ENCODE measurements around the gene RCOR1.
"Not testable (repeated sequence)": the region's sequence is repeated elsewhere in the genome, so short reads cannot be mapped to it uniquely, and the experiment has no call there.

Gene RCOR1

DNA sequence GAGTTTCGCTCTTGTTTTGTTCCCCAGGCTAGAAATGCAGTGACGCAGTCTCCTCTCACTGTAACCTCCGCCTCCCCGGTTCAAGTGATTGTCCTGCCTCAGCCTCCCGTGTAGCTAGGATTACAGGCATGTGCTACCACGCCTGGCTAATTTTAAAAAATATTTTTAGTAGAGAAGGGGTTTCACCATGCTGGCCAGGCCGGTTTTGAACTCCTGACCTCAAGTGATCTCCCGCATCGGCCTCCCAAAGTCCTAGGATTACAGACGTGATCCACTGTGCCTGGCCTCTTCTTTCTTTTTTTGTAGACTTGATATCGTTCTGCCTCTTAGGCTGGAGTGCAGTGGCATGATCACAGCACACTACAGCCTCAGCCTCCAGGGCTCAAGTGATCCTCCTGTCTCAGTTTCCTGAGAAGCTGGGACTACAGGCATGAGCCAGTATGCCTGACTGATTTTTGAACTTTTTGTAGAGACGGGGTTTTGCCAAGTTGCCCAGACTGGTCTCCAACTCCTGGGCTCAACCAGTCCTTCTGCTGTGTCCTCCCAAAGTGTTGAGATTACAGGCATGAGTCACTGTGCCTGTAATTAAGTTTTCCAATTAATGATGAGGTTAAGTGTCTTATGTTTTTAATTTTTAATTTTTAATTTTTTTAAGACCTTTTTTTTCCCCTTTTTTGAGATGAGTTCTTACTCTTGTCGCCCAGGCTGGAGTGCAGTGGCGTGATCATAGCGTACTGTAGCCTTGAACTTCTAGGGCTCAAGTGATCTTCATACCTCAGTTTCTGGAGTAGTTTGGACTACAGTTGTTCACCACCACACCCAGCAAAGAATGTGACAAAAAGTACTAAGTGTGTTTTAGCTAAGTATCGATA is 10.2 kb downstream of the RCOR1 start:
- H3K9me3 ChIP-seq (ENCODE audit: control insufficient read depth in 1 of 2, low read length in 2 of 2): no peaks in the 10 kb centered on the region
- no peaks in the 10 kb centered on the region for H3K27me3 ChIP-seq (ENCODE audit: low read depth, low read length)
- peaks cover 0 to 15% of the 10 kb centered on the region in 2 donors for H3K4me1 ChIP-seq (ENCODE audit: control insufficient read depth in 1 of 2, insufficient read depth in 2 of 2, low read length in 2 of 2)
- no peak overlapping the region for H3K27ac ChIP-seq (ENCODE audit: low read length)
- H3K36me3 ChIP-seq (ENCODE audit: control insufficient read depth in 1 of 2, insufficient read depth in 2 of 2, low read length in 2 of 2): no peaks in the 10 kb centered on the region
- no peak overlapping the region for H3K4me3 ChIP-seq (ENCODE audit: low read depth in 1 of 2, low read length in 2 of 2)

DNA sequence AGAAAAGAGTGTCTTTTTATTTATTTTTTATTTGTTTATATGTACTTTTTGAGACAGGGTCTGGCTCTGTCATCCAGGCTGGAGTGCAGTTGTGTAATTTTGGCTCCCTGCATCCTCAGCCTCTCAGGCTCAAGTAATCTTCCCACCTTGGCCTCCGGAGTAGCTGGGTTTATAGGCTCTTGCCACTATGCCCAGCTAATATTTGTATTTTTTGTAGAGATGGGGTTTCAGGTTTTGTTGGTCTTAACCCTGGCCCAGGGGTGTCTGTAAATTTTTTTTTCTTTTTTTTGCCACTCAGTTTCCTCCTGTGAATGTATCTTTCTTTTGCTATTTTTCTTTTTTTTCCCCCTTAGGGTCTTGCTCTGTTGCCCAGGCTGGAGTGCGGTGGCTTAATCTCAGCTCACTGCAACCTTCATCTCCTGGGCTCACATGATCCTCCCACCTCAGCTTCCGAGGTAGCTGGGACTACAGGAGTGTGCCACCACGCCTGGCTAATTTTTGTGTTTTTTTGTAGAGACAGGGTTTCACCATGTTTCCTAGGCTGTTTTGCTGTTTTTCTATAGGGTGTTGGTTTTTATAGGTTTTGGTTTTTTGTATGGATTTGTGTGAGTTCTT is 11.0 kb downstream of the RCOR1 start:
- H3K27ac ChIP-seq (ENCODE audit: low read length): no peak overlapping the region
- no peaks in the 10 kb centered on the region for H3K36me3 ChIP-seq (ENCODE audit: control insufficient read depth in 1 of 2, insufficient read depth in 2 of 2, low read length in 2 of 2)
- no peak overlapping the region for H3K4me3 ChIP-seq (ENCODE audit: low read depth in 1 of 2, low read length in 2 of 2)
- no peaks in the 10 kb centered on the region for H3K27me3 ChIP-seq (ENCODE audit: low read depth, low read length)
- no peaks in the 10 kb centered on the region for H3K9me3 ChIP-seq (ENCODE audit: control insufficient read depth in 1 of 2, low read length in 2 of 2)
- peaks cover 0 to 15% of the 10 kb centered on the region in 2 donors for H3K4me1 ChIP-seq (ENCODE audit: control insufficient read depth in 1 of 2, insufficient read depth in 2 of 2, low read length in 2 of 2)

DNA sequence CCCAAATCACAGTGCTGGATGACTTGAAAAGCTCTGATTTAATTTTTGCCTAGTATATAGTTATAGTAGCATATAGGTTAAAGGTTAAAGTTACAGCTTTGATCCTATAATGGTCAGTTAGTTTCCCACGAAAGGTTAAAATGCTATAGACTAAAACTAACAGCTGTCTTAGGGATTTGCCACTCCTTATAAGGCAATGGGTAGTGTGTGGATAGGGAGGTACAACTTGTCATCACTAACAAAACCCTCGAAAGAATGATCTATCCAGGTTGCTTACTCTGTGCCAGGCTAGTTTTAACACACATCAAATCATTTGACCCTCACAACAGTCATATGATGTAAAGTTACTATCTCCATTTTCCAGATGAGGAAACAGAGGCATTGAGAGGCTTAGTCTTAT is 11.7 kb downstream of the RCOR1 start:
- peaks cover 0 to 15% of the 10 kb centered on the region in 2 donors for H3K4me1 ChIP-seq (ENCODE audit: control insufficient read depth in 1 of 2, insufficient read depth in 2 of 2, low read length in 2 of 2)
- no peaks in the 10 kb centered on the region for H3K9me3 ChIP-seq (ENCODE audit: control insufficient read depth in 1 of 2, low read length in 2 of 2)
- no peak overlapping the region for H3K27ac ChIP-seq (ENCODE audit: low read length)
- no peak overlapping the region for H3K4me3 ChIP-seq (ENCODE audit: low read depth in 1 of 2, low read length in 2 of 2)
- H3K36me3 ChIP-seq (ENCODE audit: control insufficient read depth in 1 of 2, insufficient read depth in 2 of 2, low read length in 2 of 2): no peaks in the 10 kb centered on the region
- H3K27me3 ChIP-seq (ENCODE audit: low read depth, low read length): no peaks in the 10 kb centered on the region

DNA sequence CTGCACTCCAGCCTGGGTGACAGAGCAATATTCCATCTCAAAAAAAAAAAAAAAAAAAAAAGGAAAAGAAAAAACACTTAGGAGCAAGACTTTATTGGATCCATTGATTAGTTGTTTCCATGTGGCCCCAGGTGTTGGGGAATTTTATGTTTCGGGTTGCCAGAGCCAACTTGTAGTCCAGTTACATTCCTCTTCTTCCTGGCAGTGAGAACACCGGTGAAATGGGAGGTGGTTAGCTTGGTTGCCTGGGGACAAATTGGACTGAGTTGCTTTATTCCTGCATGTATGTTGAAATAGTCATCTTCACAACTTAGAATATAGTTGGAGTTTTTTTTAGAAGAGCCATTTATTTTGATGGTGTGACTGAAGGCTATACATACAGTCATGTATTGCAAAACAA is 12.6 kb downstream of the RCOR1 start:
- Histone ChIP-seq H3K9me3 (ENCODE audit: control insufficient read depth in 1 of 2, low read length in 2 of 2) (no peaks in the 10 kb centered on the region), H3K4me1 (ENCODE audit: control insufficient read depth in 1 of 2, insufficient read depth in 2 of 2, low read length in 2 of 2) (peaks cover 0 to 15% of the 10 kb centered on the region in 2 donors), H3K36me3 (ENCODE audit: control insufficient read depth in 1 of 2, insufficient read depth in 2 of 2, low read length in 2 of 2) (no peaks in the 10 kb centered on the region), H3K27ac (ENCODE audit: low read length) (no peak overlapping the region), H3K4me3 (ENCODE audit: low read depth in 1 of 2, low read length in 2 of 2) (no peak overlapping the region), H3K27me3 (ENCODE audit: low read depth, low read length) (no peaks in the 10 kb centered on the region)

DNA sequence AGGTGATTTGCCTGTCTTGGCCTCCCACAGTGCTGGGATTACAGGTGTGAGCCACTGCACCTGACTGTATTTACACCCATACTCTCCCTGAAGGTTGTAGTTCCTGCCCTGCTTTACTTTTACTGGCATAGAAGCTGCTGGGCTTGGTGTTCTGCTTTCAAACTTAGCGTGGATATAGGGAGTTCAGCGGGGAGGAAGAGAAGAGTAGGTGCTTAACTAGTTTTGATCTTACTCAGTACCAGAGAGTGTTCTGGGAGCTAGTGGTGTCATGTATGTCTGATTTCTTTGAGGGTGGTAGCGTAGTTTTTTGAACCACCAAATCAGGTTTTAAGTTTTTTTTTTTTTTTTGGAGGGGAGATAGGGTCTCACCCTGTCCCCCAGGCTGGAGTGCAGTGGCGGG is 13.8 kb downstream of the RCOR1 start:
- peaks cover 0 to 15% of the 10 kb centered on the region in 2 donors for H3K4me1 ChIP-seq (ENCODE audit: control insufficient read depth in 1 of 2, insufficient read depth in 2 of 2, low read length in 2 of 2)
- no peaks in the 10 kb centered on the region for H3K9me3 ChIP-seq (ENCODE audit: control insufficient read depth in 1 of 2, low read length in 2 of 2)
- H3K27me3 ChIP-seq (ENCODE audit: low read depth, low read length): no peaks in the 10 kb centered on the region
- H3K4me3 ChIP-seq (ENCODE audit: low read depth in 1 of 2, low read length in 2 of 2): no peak overlapping the region
- H3K36me3 ChIP-seq (ENCODE audit: control insufficient read depth in 1 of 2, insufficient read depth in 2 of 2, low read length in 2 of 2): no peaks in the 10 kb centered on the region
- H3K27ac ChIP-seq (ENCODE audit: low read length): no peak overlapping the region

DNA sequence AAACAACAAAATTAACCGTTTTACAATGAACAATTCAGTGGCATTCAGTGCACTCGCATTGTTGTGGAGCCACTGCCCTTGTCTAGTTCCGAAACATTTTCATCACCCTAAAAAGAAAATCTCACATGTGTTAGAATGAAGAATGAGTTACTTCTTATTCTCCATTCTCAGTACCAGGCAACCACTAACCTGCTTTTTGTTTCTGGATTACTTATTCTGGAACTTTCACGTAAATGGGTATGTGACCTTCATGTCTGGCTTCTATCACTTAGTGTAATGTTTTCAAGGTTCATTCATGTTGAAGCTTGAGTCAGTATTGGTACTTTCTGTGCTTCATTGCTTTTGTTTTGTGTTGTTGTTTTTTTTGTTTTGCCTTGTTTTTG is 15.6 kb downstream of the RCOR1 start:
- no peaks in the 10 kb centered on the region for H3K36me3 ChIP-seq (ENCODE audit: control insufficient read depth in 1 of 2, insufficient read depth in 2 of 2, low read length in 2 of 2)
- H3K27ac ChIP-seq (ENCODE audit: low read length): no peak overlapping the region
- H3K4me3 ChIP-seq (ENCODE audit: low read depth in 1 of 2, low read length in 2 of 2): no peak overlapping the region
- H3K9me3 ChIP-seq (ENCODE audit: control insufficient read depth in 1 of 2, low read length in 2 of 2): no peaks in the 10 kb centered on the region
- no peaks in the 10 kb centered on the region for H3K27me3 ChIP-seq (ENCODE audit: low read depth, low read length)
- H3K4me1 ChIP-seq (ENCODE audit: control insufficient read depth in 1 of 2, insufficient read depth in 2 of 2, low read length in 2 of 2): peaks cover 0 to 15% of the 10 kb centered on the region in 2 donors

DNA sequence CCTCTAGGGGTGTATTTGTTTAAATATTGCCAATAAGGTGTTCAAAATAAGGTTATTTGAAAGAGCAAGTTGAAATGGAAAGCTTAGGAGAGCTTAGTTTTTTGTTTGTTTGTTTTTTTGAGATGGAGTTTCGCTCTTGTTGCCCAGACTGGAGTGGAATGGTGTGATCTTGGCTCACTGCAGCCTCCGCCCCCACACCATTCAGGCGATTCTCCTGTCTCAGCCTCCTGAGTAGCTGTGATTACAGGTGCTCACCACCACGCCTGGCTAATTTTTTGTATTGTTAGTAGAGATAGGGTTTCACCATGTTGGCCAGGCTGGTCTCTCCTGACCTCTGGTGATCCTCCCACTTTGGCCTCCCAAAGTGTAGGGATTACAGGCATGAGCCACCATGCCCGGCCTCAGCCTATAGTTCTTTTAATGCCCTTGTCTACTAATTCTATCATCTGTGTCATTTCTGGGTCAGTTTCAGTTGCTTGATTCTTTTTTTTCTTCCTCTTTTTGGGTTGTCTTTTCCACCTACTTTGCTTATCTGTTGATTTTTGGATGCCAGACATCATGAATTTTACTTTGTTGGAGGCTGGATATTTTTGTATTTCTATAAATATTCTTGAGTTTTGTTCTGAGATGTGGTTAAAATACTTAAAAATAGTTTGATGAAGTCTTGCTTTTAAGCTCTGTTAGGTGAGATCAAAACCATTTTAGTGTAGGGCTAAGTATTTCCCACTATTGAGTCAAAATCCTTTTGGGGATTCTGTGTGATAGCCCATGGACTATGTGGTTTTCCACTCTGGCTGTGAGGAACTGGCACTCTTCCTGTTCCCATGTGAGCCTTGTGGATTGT is 18.7 kb downstream of the RCOR1 start:
- H3K27ac ChIP-seq (ENCODE audit: low read length): no peak overlapping the region

DNA sequence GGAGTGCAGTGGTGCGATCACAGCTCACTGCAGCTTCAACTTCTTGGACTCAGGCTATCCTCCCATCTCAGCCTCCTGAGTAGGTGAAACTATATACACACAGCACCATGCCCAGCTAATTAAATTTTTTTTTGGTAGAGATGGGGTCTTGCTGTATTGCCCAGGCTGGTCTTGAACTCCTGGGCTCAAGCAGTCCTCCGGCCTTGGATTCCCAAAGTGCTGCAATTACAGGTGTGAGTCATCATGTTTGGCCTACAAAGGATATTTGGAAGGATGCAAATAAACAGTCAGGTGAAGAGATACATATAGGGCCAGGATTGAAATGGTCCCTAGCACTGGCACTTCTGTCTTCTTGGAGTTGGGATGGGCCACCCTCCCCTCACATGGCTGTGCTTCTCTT is 23.9 kb downstream of the RCOR1 start:
- Histone ChIP-seq H3K36me3 (ENCODE audit: control insufficient read depth in 1 of 2, insufficient read depth in 2 of 2, low read length in 2 of 2) (no peaks in the 10 kb centered on the region), H3K4me1 (ENCODE audit: control insufficient read depth in 1 of 2, insufficient read depth in 2 of 2, low read length in 2 of 2) (peaks cover 4 to 10% of the 10 kb centered on the region in 2 donors), H3K9me3 (ENCODE audit: control insufficient read depth in 1 of 2, low read length in 2 of 2) (no peaks in the 10 kb centered on the region), H3K4me3 (ENCODE audit: low read depth in 1 of 2, low read length in 2 of 2) (no peak overlapping the region), H3K27ac (ENCODE audit: low read length) (no peak overlapping the region), H3K27me3 (ENCODE audit: low read depth, low read length) (no peaks in the 10 kb centered on the region)

More for the DNA sequence above, 18.7 kb downstream of the RCOR1 start:
- Histone ChIP-seq H3K9me3 (ENCODE audit: control insufficient read depth in 1 of 2, low read length in 2 of 2) (no peaks in the 10 kb centered on the region), H3K4me1 (ENCODE audit: control insufficient read depth in 1 of 2, insufficient read depth in 2 of 2, low read length in 2 of 2) (peaks cover 0 to 6% of the 10 kb centered on the region in 2 donors), H3K27me3 (ENCODE audit: low read depth, low read length) (no peaks in the 10 kb centered on the region), H3K36me3 (ENCODE audit: control insufficient read depth in 1 of 2, insufficient read depth in 2 of 2, low read length in 2 of 2) (no peaks in the 10 kb centered on the region), H3K4me3 (ENCODE audit: low read depth in 1 of 2, low read length in 2 of 2) (no peak overlapping the region)

DNA sequence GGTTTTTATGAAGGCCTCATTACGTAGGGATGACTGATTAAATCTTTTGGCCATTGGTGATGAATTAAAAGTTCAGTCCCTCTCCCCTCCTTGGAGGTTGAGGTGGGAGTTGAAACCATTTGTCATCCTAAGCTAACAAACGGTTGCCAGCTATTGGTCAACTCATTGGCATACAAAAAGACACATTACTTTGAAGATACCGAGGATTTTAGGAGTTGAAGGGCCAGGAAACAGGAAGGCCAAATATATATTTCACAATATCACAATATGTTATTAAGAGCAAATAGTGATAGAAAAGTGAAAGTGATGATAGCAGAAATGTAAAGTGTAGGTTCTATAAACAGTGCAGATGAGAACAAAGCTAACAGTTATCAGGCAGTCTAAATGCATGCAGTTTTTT is 24.4 kb downstream of the RCOR1 start:
- Histone ChIP-seq H3K9me3 (ENCODE audit: control insufficient read depth in 1 of 2, low read length in 2 of 2) (no peaks in the 10 kb centered on the region), H3K27ac (ENCODE audit: low read length) (no peak overlapping the region), H3K36me3 (ENCODE audit: control insufficient read depth in 1 of 2, insufficient read depth in 2 of 2, low read length in 2 of 2) (no peaks in the 10 kb centered on the region), H3K4me3 (ENCODE audit: low read depth in 1 of 2, low read length in 2 of 2) (no peak overlapping the region), H3K27me3 (ENCODE audit: low read depth, low read length) (no peaks in the 10 kb centered on the region), H3K4me1 (ENCODE audit: control insufficient read depth in 1 of 2, insufficient read depth in 2 of 2, low read length in 2 of 2) (peaks cover 5 to 10% of the 10 kb centered on the region in 2 donors)

DNA sequence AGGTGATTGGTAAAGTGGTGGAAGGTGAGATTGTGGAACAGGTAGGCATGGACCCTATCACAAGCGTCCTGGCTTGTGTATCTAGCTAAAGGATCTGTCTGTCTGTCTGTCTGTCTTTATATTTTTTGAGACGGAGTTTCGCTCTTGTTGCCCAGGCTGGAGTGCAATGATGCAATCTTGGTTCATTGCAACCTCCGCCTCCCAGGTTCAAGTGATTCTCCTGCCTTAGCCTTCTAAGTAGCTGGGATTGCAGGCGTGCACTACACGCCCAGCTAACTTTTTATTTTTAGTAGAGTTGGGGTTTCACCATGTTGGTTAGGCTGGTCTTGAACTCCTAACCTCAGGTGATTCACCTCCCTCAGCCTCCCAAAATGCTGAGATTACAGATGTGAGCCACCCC is 26.6 kb downstream of the RCOR1 start:
- H3K27ac ChIP-seq (ENCODE audit: low read length); H3K36me3 ChIP-seq (ENCODE audit: control insufficient read depth in 1 of 2, insufficient read depth in 2 of 2, low read length in 2 of 2); H3K27me3 ChIP-seq (ENCODE audit: low read depth, low read length); H3K9me3 ChIP-seq (ENCODE audit: control insufficient read depth in 1 of 2, low read length in 2 of 2); H3K4me3 ChIP-seq (ENCODE audit: low read depth in 1 of 2, low read length in 2 of 2): not testable (repeated sequence)
- peaks cover 11 to 16% of the 10 kb centered on the region in 2 donors for H3K4me1 ChIP-seq (ENCODE audit: control insufficient read depth in 1 of 2, insufficient read depth in 2 of 2, low read length in 2 of 2)

DNA sequence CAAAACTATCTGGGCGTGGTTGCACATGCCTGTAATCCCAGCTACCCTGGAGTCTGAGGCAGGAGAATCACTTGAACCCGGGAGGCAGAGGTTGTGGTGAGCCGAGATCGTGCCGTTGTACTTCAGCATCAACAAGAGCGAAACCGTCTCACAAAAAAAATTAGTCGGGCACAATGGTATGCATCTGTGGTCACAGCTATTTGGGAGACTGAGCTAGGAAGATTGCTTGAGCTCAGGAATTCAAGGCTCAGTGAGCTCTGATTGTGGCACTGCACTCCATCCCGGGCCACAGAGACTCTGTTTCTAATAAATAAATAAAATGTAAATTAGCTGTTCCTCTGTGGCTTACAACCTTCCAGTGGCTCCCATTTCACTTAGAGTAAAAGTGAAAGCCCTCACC is 28.0 kb downstream of the RCOR1 start:
- no peaks in the 10 kb centered on the region for H3K27me3 ChIP-seq (ENCODE audit: low read depth, low read length)
- no peaks in the 10 kb centered on the region for H3K36me3 ChIP-seq (ENCODE audit: control insufficient read depth in 1 of 2, insufficient read depth in 2 of 2, low read length in 2 of 2)
- H3K9me3 ChIP-seq (ENCODE audit: control insufficient read depth in 1 of 2, low read length in 2 of 2): no peaks in the 10 kb centered on the region
- H3K4me3 ChIP-seq (ENCODE audit: low read depth in 1 of 2, low read length in 2 of 2): no peak overlapping the region
- H3K27ac ChIP-seq (ENCODE audit: low read length): no peak overlapping the region
- H3K4me1 ChIP-seq (ENCODE audit: control insufficient read depth in 1 of 2, insufficient read depth in 2 of 2, low read length in 2 of 2): peaks cover 11 to 16% of the 10 kb centered on the region in 2 donors

Data from muscle layer of duodenum (tissue), 2 donors.